G401.6 (cell line): ENCODE data around the gene GAK.
"Not testable (repeated sequence)": the region's sequence is repeated elsewhere in the genome, so short reads cannot be mapped to it uniquely, and the experiment has no call there.

ENCODE experiments used
- FAIRE-seq: peaks from 2 replicates; lab custom pipeline; 2012; peaks lifted over from hg19 to GRCh38; lab: Jason Lieb, UNC

GAK gene

GRCh38 chr4:952881-953573 is 20.9 kb upstream of the GAK start:
- no peak for FAIRE-seq

GRCh38 chr4:951594-952468 is 19.7 kb upstream of the GAK start:
- no peak for FAIRE-seq

GRCh38 chr4:951186-951585 is 19.1 kb upstream of the GAK start:
- no peak for FAIRE-seq

GRCh38 chr4:950136-951020 is 18.3 kb upstream of the GAK start:
- FAIRE-seq, result no peak

- FAIRE-seq, result no peak
Observed at GRCh38 chr4:949656-950055, 17.5 kb upstream of the GAK start.

- no peak for FAIRE-seq
Observed at GRCh38 chr4:948936-949300, 16.8 kb upstream of the GAK start.

- FAIRE-seq, result no peak
Observed at GRCh38 chr4:948101-948935, 16.2 kb upstream of the GAK start.

GRCh38 chr4:947491-947971 is 15.4 kb upstream of the GAK start:
- no peak for FAIRE-seq

GRCh38 chr4:946517-947471 is 14.7 kb upstream of the GAK start:
- no peak for FAIRE-seq

GRCh38 chr4:946103-946450 is 14.0 kb upstream of the GAK start:
- no peak for FAIRE-seq

- no peak for FAIRE-seq
Observed at GRCh38 chr4:945274-946102, 13.4 kb upstream of the GAK start.

- FAIRE-seq, result not testable (repeated sequence)
Observed at GRCh38 chr4:939508-939907, 7.4 kb upstream of the GAK start.

- FAIRE-seq, result no peak
Observed at GRCh38 chr4:932713-933070, 576 bp upstream of the GAK start.

GRCh38 chr4:931194-931959 is 739 bp downstream of the GAK start:
- FAIRE-seq, result no peak

- FAIRE-seq, result no peak
Observed at GRCh38 chr4:930827-931193, 1.3 kb downstream of the GAK start.

- no peak for FAIRE-seq
Observed at GRCh38 chr4:930028-930551, 2.0 kb downstream of the GAK start.

GRCh38 chr4:929096-929765 is 2.9 kb downstream of the GAK start:
- FAIRE-seq, result no peak

- not testable (repeated sequence) for FAIRE-seq
Observed at GRCh38 chr4:927566-927965, 4.5 kb downstream of the GAK start.
